Right lobe of liver (tissue), 6 donors: ENCODE results near the gene SKP1. TPM values are rescaled to one million over a fixed set of nuclear protein-coding genes. Genes with fewer than 3 reads are reported as not detected.

Experiments used
- ATAC-seq, 4 donors: fragments of 200-7000 bp; cut with Tn5 transposase; one replicate each; pipeline ENCODE4 v1.9.1; 2020; ENCODE audit warnings: mild to moderate bottlenecking in 4 of 4, moderate library complexity in 4 of 4
- DNase-seq, 3 donors: peaks; one replicate each; pipeline ENCODE4 v3.0.0-alpha.2; 2020
- H3K27ac ChIP-seq, 3 donors: fragments of 200-600 bp; one replicate each; pipeline ENCODE4 v1.8.0; 2022
- H3K27me3 ChIP-seq, 2 donors: fragments of 200-600 bp; one replicate each; pipeline ENCODE4 v1.8.0; 2022
- H3K36me3 ChIP-seq, 4 donors: fragments of 200-600 bp; sonication (generic) in 1 of 4; one replicate each; pipeline versions ENCODE4 v1.5.1 to v1.8.0; 2017 to 2022; ENCODE audit warnings: control low read depth in 1 of 4
- H3K4me1 ChIP-seq, 4 donors: fragments of 200-600 bp; sonication (generic) in 1 of 4; one replicate each; pipeline versions ENCODE4 v1.5.1 to v1.8.0; 2017 to 2022; ENCODE audit warnings: control low read depth in 1 of 4
- H3K4me3 ChIP-seq, 3 donors: fragments of 200-600 bp; one replicate each; pipeline ENCODE4 v1.8.0; 2022
- H3K9me3 ChIP-seq, 4 donors: fragments of 200-600 bp; sonication (generic) in 1 of 4; one replicate each; pipeline versions ENCODE4 v1.5.1 to v1.8.0; 2017 to 2022; ENCODE audit warnings: control low read depth in 1 of 4
- POLR2A ChIP-seq: fragments of 450-650 bp; IDR thresholded peaks from one replicate; pipeline ENCODE4 v1.6.1; 2017; ENCODE audit warnings: antibody characterized with exemption, mild to moderate bottlenecking
- WGBS: methylation state at CpG from one replicate; pipeline ENCODE4 v1.1.6; 2018; ENCODE audit warnings: low coverage, low lambda C conversion rate; ENCODE audit not compliant: insufficient coverage; ENCODE audit errors: missing lambda C conversion rate; 5-methylcytosine and 5-hydroxymethylcytosine counted together
- intact Hi-C, 2 donors: fragments of 100-400 bp; cut with DNase I; formaldehyde crosslinking; loops; one replicate each; pipeline versions ENCODE4 v1.11.2 to v1.14.1; 2022
- total RNA-seq, 6 experiments: library from RNA; depleted of rRNA in 2 of 6; stranded (reverse); fragments of >200 nt in 2 of 6; fragmentation: NEBNext Ultra II Directional in 3 of 6; extraction: Animal tissue kit (Norgen Biotek cat#: 25700) in 3 of 6; gene quantifications; one replicate each; pipeline versions ENCODE4 v1.1.0 to v1.2.4, GENCODE V29; 2016 to 2023
- TF ChIP-seq, protein P1 (sequence below), 4 donors: fragments of 200-600 bp in 3 of 4; fragments of 450-650 bp in 1 of 4; IDR thresholded peaks; one replicate each; pipeline versions ENCODE4 v1.5.1 to v1.8.0; 2016 to 2022; ENCODE audit warnings: antibody characterized with exemption in 4 of 4, mild to moderate bottlenecking in 2 of 4
- donor health status: DM: no; HTN: yes; CAD: no.
- donor health status: DM: no; HTN: no; CAD: no.
- donor health status: DM: no; HTN: no; CAD: no.
- donor health status: DM: no; HTN: yes; CAD: no.
- donor health status: DM: no; HTN: yes; CAD: no.

SKP1 gene
- total RNA-seq, 6 experiments from 2014 or later, result 125 to 186 (median 149) TPM

DNA sequence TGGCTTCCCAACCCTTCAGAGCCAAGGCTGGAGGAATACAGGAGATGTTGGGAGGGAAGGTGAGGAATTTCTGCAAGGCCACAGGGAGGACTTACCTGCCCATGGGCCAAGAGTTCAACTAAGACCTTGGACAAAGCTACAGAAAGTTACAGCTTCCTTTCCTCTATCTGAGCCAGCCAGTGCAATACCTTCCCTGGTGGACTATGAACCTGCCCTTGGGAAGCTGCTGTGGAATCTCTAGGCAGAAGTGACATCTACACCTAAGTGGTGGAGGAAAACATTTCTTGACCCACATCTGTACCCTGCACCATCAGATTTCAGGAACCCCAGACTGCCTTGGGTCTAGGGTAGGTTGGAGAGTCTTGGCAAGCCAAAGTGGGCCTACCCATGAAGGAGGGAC is 6.7 kb upstream of the SKP1 start:
- TF ChIP-seq, protein P1, sequence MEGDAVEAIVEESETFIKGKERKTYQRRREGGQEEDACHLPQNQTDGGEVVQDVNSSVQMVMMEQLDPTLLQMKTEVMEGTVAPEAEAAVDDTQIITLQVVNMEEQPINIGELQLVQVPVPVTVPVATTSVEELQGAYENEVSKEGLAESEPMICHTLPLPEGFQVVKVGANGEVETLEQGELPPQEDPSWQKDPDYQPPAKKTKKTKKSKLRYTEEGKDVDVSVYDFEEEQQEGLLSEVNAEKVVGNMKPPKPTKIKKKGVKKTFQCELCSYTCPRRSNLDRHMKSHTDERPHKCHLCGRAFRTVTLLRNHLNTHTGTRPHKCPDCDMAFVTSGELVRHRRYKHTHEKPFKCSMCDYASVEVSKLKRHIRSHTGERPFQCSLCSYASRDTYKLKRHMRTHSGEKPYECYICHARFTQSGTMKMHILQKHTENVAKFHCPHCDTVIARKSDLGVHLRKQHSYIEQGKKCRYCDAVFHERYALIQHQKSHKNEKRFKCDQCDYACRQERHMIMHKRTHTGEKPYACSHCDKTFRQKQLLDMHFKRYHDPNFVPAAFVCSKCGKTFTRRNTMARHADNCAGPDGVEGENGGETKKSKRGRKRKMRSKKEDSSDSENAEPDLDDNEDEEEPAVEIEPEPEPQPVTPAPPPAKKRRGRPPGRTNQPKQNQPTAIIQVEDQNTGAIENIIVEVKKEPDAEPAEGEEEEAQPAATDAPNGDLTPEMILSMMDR (IDR thresholded peaks at IDR 0.05), result no peak
- no peak for TF ChIP-seq POLR2A
- H3K4me1 ChIP-seq, result peaks cover 0 to 5% (median 0%) of the 10 kb centered on the region in 4 donors
- no peaks in the 10 kb centered on the region for H3K9me3 ChIP-seq
- H3K27me3 ChIP-seq, result no peaks in the 10 kb centered on the region
- H3K36me3 ChIP-seq, result no peaks in the 10 kb centered on the region
- no peak overlapping the region for H3K4me3 ChIP-seq
- intact Hi-C loops, result loop anchor here (5.0 kb wide), 2 partner anchors 104 to 109 kb away; no protein-coding TSS in a partner anchor
- no peak overlapping the region for H3K27ac ChIP-seq
- no peak for DNase-seq
- no peak for ATAC-seq

DNA sequence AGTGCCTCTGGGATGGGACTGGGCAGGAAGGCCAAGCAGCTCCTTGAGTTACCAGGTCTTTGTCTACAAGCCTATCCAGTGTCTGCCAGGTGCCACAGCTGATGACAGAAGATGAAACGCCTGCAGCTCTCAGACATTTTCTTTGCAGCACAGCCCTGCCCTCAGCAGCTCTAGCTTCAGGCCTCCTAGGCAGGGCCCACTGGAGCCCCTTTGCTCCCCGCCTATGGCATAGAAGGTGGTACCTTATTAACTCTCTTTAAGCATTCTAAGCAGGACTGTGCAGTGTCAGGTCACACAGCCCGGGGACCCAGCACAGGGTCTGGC is 1.3 kb upstream of the SKP1 start:
- intact Hi-C loops, result no loop called here

DNA sequence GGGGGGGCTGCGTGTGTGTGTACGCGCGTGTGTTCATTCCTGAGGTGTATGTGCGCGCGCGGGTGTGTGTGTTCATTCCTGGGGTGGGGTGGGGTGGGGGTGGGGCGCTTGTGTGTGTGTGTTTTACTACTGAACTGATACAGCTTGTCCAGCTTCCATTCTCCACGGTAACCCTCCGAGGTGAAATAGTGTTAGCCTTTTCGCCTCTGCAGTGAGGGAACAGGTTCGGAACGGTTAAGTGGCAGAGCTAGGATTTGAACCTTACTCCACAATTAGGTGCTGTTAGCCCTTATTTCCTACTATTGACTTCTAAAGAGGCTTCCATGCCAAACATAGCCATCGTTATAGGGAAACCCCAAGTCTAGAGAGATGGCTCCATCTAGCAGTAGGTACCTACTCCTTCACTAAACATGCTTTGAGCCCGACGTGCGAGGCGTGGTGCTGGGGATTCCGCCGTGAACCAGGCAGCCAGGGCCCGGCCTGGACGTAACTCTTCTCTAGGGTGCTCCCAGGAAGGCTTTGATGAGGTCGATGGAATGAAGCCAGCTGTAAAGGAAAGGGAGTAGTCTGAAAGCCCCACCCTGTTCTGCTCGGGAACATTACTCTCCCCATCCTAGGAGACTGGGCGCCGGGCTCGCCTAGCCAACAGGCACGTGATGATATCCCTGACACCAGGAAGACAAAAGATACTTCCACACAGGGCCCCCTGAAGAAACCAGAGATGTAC is 782 bp upstream of the SKP1 start:
- intact Hi-C loops, result no loop called here
- Histone ChIP-seq H3K27me3 (no peaks in the 10 kb centered on the region), H3K4me1 (peaks cover 0 to 21% (median 5%) of the 10 kb centered on the region in 4 donors), H3K4me3 (peak overlapping the region; percentile 68 to 86 (median 86)), H3K27ac (peak overlapping the region; percentile 98 to 100 (median 100)), H3K36me3 (peaks cover 0 to 11% (median 1%) of the 10 kb centered on the region in 4 donors), H3K9me3 (no peaks in the 10 kb centered on the region)
- no peak for TF ChIP-seq POLR2A
- TF ChIP-seq, protein P1 (IDR thresholded peaks at IDR 0.05), result no peak
- DNase-seq (no peak), ATAC-seq (peak; percentile 1 to 59 (median 48))
- 23% methylated on average over 7 of the region's 29 CpGs for WGBS

More for the DNA sequence above, 1.3 kb upstream of the SKP1 start:
- no peak for TF ChIP-seq POLR2A
- TF ChIP-seq, protein P1 (IDR thresholded peaks at IDR 0.05), result no peak
- H3K27ac ChIP-seq, result no peak overlapping the region
- DNase-seq, result no peak
- peaks cover 0 to 6% (median 0%) of the 10 kb centered on the region in 4 donors for H3K36me3 ChIP-seq
- WGBS, result 83% methylated on average over 1 of the region's 3 CpGs
- H3K4me1 ChIP-seq, result peaks cover 0 to 21% (median 5%) of the 10 kb centered on the region in 4 donors
- no peak for ATAC-seq
- no peaks in the 10 kb centered on the region for H3K27me3 ChIP-seq
- no peak overlapping the region for H3K4me3 ChIP-seq
- H3K9me3 ChIP-seq, result no peaks in the 10 kb centered on the region

DNA sequence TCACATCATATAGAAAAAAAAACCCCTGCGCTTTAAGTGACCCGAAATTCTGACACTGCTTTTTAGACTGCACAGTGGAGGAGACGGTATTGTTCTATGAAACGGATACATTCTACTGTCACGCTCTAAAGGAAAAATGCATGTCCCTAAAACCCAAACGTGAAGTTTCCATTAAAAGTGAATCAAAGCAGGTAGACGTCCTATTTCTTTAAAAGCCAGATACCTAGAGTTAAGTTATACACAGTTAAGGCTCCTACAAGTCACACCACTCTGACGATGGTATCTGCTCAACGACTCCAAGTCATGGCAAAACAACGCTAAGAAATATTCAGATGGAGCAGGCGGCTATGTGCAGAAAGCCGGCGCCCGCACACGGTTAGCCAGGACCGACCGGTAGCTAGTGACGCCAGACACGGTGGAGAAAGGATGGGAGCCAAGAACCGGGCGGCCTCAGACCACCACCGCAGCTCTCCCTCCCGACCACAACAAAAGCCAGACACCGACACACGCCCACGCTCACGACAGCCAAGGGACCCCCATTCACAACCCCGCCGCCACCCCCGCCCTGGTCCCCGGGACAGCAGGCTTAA is 734 bp downstream of the SKP1 start:
- Histone ChIP-seq H3K4me1 (peaks cover 0 to 21% (median 5%) of the 10 kb centered on the region in 4 donors), H3K4me3 (peak overlapping the region; percentile 68 to 86 (median 86)), H3K9me3 (no peaks in the 10 kb centered on the region), H3K27me3 (no peaks in the 10 kb centered on the region), H3K27ac (peak overlapping the region; percentile 98 to 100 (median 100)), H3K36me3 (peaks cover 0 to 27% (median 9%) of the 10 kb centered on the region in 4 donors)
- WGBS, result 1% methylated on average over 10 of the region's 31 CpGs
- no peak for DNase-seq
- intact Hi-C loops, result no loop called here
- no peak for TF ChIP-seq POLR2A
- TF ChIP-seq, protein P1 (IDR thresholded peaks at IDR 0.05), result no peak
- ATAC-seq, result peak; percentile 34 to 46 (median 38)
